ENCODE data around the gene KCNQ2. TPM values are rescaled to one million over a fixed set of nuclear protein-coding genes. Genes with fewer than 3 reads are reported as not detected.

Gene KCNQ2
- total RNA-seq, 2 donors from 2014 or later, result 0.33 TPM; not detected in 1

GRCh38 chr20:63401384-63402110 is 70.9 kb downstream of the KCNQ2 start:
- Mint-ChIP-seq H3K36me3 (no peaks in the 10 kb centered on the region), H3K9me3 (no peaks in the 10 kb centered on the region), H3K27ac (no peak overlapping the region)
- DNase-seq (ENCODE audit: low spot score in 2 of 2) (no peak), ATAC-seq (no peak)

GRCh38 chr20:63400486-63401210 is 71.8 kb downstream of the KCNQ2 start:
- ATAC-seq (no peak), DNase-seq (ENCODE audit: low spot score in 2 of 2) (no peak)
- Mint-ChIP-seq H3K36me3 (no peaks in the 10 kb centered on the region), H3K9me3 (no peaks in the 10 kb centered on the region), H3K27ac (no peak overlapping the region)

GRCh38 chr20:63399596-63400375 is 72.7 kb downstream of the KCNQ2 start:
- ATAC-seq (no peak), DNase-seq (ENCODE audit: low spot score in 2 of 2) (no peak)
- H3K9me3 Mint-ChIP-seq, result no peaks in the 10 kb centered on the region
- no peaks in the 10 kb centered on the region for H3K36me3 Mint-ChIP-seq
- H3K27ac Mint-ChIP-seq, result no peak overlapping the region

GRCh38 chr20:63398744-63399514 is 73.5 kb downstream of the KCNQ2 start:
- no peak for DNase-seq (ENCODE audit: low spot score in 2 of 2)
- no peaks in the 10 kb centered on the region for H3K36me3 Mint-ChIP-seq
- no peak for ATAC-seq
- H3K9me3 Mint-ChIP-seq, result no peaks in the 10 kb centered on the region
- H3K27ac Mint-ChIP-seq, result no peak overlapping the region

- no peaks in the 10 kb centered on the region for H3K9me3 Mint-ChIP-seq
- ATAC-seq (no peak), DNase-seq (ENCODE audit: low spot score in 2 of 2) (no peak)
- no peaks in the 10 kb centered on the region for H3K36me3 Mint-ChIP-seq
- no peak overlapping the region for H3K27ac Mint-ChIP-seq
These were observed 74.5 kb downstream of the KCNQ2 start for GRCh38 chr20:63397946-63398450.

- DNase-seq (ENCODE audit: low spot score in 2 of 2) (no peak), ATAC-seq (no peak)
- H3K36me3 Mint-ChIP-seq, result no peaks in the 10 kb centered on the region
- H3K27ac Mint-ChIP-seq, result no peak overlapping the region
- H3K9me3 Mint-ChIP-seq, result no peaks in the 10 kb centered on the region
These were observed 75.2 kb downstream of the KCNQ2 start for GRCh38 chr20:63397155-63397843.

- no peaks in the 10 kb centered on the region for H3K9me3 Mint-ChIP-seq
- DNase-seq (ENCODE audit: low spot score in 2 of 2) (no peak), ATAC-seq (no peak)
- no peak overlapping the region for H3K27ac Mint-ChIP-seq
- no peaks in the 10 kb centered on the region for H3K36me3 Mint-ChIP-seq
These were observed 76.2 kb downstream of the KCNQ2 start for GRCh38 chr20:63396300-63396699.

GRCh38 chr20:63395723-63396122 is 76.7 kb downstream of the KCNQ2 start:
- no peaks in the 10 kb centered on the region for H3K9me3 Mint-ChIP-seq
- DNase-seq (ENCODE audit: low spot score in 2 of 2), result no peak
- ATAC-seq, result no peak
- no peaks in the 10 kb centered on the region for H3K36me3 Mint-ChIP-seq
- no peak overlapping the region for H3K27ac Mint-ChIP-seq

GRCh38 chr20:63394920-63395455 is 77.5 kb downstream of the KCNQ2 start:
- Mint-ChIP-seq H3K27ac (no peak overlapping the region), H3K9me3 (no peaks in the 10 kb centered on the region), H3K36me3 (no peaks in the 10 kb centered on the region)
- ATAC-seq (no peak), DNase-seq (ENCODE audit: low spot score in 2 of 2) (no peak)

- ATAC-seq (no peak), DNase-seq (ENCODE audit: low spot score in 2 of 2) (no peak)
- H3K27ac Mint-ChIP-seq, result no peak overlapping the region
- no peaks in the 10 kb centered on the region for H3K36me3 Mint-ChIP-seq
- no peaks in the 10 kb centered on the region for H3K9me3 Mint-ChIP-seq
These were observed 78.2 kb downstream of the KCNQ2 start for GRCh38 chr20:63394069-63394919.

GRCh38 chr20:63393566-63393965 is 78.9 kb downstream of the KCNQ2 start:
- Mint-ChIP-seq H3K36me3 (no peaks in the 10 kb centered on the region), H3K27ac (no peak overlapping the region), H3K9me3 (no peaks in the 10 kb centered on the region)
- no peak for ATAC-seq
- no peak for DNase-seq (ENCODE audit: low spot score in 2 of 2)

GRCh38 chr20:63392465-63393365 is 79.7 kb downstream of the KCNQ2 start:
- ATAC-seq, result no peak
- Mint-ChIP-seq H3K9me3 (peaks cover 4 to 5% of the 10 kb centered on the region in 2 donors), H3K27ac (no peak overlapping the region), H3K36me3 (peaks cover 4 to 6% of the 10 kb centered on the region in 2 donors)
- no peak for DNase-seq (ENCODE audit: low spot score in 2 of 2)

- no peak overlapping the region for H3K27ac Mint-ChIP-seq
- peaks cover 21 to 23% of the 10 kb centered on the region in 2 donors for H3K36me3 Mint-ChIP-seq
These were observed 84.5 kb downstream of the KCNQ2 start for GRCh38 chr20:63387917-63388316.

GRCh38 chr20:63387393-63387792 is 85.1 kb downstream of the KCNQ2 start:
- Mint-ChIP-seq H3K27ac (no peak overlapping the region), H3K36me3 (peaks cover 21 to 23% of the 10 kb centered on the region in 2 donors), H3K9me3 (peaks cover 26 to 28% of the 10 kb centered on the region in 2 donors)
- DNase-seq (ENCODE audit: low spot score in 2 of 2) (no peak), ATAC-seq (no peak)

More at GRCh38 chr20:63387917-63388316, 84.5 kb downstream of the KCNQ2 start:
- H3K9me3 Mint-ChIP-seq, result peaks cover 26 to 28% of the 10 kb centered on the region in 2 donors
- no peak for DNase-seq (ENCODE audit: low spot score in 2 of 2)
- no peak for ATAC-seq

Measured in activated naive CD4-positive, alpha-beta T cell treated with anti-CD3 and anti-CD28 coated beads, Interleukin-2, amount 50 U/mL, for 72 hours (primary cell).